HG02884 (cell line): ENCODE data around the gene ACKR2.
A peak's percentile ranks its signal among the peaks of the same experiment; 100 is the strongest.

Experiments
- ATAC-seq: cut with Tn5 transposase; IDR thresholded peaks from one replicate; pipeline ENCODE4 v1.9.1; 2021; ENCODE audit warnings: mild to moderate bottlenecking, moderate library complexity; ENCODE audit not compliant: unreplicated experiment

ACKR2 gene, protein sequence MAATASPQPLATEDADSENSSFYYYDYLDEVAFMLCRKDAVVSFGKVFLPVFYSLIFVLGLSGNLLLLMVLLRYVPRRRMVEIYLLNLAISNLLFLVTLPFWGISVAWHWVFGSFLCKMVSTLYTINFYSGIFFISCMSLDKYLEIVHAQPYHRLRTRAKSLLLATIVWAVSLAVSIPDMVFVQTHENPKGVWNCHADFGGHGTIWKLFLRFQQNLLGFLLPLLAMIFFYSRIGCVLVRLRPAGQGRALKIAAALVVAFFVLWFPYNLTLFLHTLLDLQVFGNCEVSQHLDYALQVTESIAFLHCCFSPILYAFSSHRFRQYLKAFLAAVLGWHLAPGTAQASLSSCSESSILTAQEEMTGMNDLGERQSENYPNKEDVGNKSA

DNA sequence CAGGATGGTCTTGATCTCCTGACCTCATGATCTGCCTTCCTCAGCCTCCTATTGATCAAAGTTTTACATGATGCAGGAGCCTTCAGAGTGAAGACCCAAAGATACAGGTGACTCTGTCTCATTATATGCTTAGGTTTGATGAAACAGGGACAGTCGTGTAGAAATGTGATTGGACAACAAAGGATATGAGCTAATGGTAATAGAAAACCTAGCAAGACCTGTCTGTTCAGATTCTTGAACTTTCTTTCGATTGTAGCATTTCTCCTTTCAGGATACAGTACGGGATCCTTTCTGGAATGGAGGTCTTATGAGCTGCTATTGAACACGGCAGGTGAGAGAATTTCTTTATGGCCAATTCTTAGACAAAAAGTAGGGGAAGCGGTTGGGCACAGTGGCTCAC, at the start of gene ACKR2:
ACKR2 (plus strand) TSS at position 244 of the 400 bp plus-strand sequence. CDS start 55,058 bp downstream, outside the sequence.
- ATAC-seq = no peak

DNA sequence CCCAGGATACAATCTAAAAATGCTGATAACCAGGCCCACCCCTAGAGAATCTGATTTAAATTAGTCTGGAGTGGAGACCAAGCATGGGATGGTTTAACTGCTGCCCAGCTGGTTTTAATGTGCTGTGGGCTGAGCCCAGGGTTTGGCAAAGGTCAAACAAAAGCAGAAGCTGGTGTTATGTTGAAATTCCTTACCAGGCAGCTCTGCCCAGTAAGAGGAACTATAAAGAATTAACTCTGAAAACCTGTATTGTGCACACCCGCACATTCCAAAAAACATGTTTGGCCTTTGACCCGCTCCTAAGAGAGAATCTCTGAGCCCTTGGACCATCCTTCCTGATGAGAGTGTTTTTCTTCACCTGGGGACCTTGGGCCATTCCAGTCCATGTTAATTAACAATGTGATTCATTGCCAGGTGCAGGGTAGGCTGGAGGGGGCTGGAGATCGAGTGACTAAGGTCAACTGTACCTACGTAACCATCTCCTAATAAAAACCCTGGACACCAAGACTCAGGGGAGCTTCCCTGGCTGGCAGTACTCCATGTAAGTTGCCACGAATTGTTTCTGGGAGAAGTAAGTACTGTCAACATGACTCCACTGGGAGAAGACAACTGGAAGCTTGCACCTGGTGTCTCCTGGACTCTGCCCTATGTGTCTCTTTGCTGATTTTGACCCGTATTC, 47.1 kb upstream of the ACKR2 start:
- ATAC-seq = no peak

DNA sequence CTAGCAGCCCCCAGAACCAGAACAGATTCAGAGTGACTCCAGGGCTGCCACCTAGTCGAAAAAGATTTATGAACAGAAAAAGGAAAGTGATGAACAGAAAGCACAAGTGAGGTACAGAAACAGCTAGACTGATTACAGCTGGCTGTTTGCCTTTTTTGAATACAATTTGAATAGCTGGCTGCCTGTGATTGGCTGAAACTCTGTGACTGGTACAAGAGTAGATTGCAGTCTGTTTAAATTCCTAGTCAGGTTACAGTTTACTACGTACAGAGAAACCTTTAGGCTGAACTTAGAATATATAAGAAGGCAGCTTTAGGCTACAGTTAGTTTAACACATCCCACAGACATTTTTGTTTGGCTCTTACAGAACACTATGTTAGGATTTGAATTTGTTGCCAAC, 46.2 kb upstream of the ACKR2 start:
- no peak for ATAC-seq

DNA sequence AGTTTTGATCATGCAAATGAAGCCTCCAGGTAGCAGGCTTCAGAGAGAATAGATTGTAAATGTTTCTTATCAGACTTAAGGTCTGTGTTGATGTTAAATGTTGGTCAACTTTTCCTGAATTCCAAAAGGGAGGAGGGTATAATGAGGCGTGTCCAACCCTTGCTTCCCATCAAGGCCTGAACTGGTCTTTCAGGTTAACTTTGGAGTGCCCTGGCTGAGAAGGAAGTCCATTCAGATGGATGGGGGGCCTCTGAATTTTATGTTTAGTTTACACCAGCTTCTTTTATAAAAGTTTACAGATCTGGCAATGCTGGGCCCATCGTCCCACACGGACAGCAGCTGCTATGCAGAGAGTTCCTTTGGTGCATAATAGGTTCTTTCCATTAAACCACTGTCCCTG, 45.1 kb upstream of the ACKR2 start:
- no peak for ATAC-seq

DNA sequence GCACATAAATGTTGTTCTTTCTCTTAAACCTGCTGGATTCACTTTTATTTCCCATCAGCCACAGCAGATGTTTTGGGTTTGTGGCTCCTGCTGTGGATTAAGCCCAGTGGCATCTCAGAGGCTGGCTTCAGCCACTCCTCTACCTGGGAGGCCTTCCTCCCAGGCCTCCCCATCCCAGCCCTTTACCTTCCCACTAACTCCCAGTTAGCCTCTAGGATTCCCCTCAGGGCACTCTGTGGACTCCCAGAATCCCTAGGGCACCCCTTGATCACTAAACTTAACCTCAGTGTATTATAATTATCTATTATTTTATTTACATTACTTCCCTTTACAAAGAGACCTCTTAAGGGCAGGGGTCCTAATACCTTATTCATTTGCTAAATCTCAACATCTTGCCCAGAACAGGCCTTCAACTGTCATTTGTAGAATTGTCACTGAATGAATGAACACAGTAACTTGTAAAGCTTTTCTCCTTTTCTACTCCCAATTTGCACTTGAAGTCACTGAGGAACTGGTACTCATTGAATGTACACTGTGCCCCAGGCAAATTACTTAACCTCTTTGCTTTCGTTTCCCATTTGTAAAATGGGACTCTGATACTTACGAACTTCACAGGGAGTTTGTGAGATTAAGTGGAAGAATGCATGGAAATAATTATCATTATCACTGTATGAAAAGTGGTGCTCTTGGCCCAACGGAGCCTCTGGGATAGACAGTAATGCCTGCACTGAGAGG, 44.5 kb upstream of the ACKR2 start:
- no peak for ATAC-seq

DNA sequence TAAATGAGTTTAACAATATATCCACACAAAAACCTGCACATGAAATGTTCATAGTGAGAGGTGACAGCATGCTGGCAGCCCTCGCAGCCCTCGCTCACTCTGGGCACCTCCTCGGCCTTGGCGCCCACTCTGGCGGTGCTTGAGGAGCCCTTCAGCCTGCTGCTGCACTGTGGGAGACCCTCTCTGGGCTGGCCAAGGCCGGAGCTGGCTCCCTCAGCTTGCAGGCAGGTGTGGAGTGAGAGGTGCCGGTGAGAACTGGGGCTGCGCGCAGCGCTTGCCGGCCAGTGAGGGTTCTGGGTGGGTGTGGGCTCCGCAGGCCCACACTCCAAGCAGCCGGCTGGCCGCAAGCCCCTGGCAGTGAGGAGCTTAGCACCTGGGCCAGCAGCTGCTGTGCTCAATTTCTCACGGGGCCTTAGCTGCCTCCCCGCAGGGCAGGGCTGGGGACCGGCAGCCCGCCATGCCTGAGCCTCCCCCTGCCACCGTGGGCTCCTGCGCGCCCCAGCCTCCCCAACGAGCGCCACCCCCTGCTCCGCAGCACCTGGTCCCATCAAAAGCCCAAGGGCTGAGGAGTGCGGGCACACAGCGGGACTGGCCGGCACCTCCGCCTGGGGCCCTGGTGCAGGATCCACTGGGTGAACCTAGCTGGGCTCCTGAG, 39.6 kb upstream of the ACKR2 start:
- ATAC-seq = no peak

DNA sequence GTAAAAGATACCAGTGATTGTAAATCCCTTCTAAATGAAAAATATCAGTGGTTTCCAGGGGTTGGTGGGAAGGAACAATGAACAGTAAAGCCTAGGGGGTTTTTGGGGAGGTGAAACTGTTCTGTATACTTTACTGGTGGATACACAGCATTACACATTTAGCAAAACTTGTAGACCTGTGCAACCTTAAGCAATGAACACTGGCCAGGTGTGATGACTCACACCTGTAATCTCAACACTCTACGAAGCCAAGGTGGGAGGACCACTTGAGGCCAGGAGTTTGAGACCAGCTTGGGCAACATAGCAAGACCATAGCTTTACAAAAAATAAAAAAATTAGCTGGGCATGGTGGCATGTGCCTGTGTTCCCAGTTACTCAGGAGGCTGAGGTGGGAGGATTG, 38.0 kb upstream of the ACKR2 start:
- no peak for ATAC-seq

DNA sequence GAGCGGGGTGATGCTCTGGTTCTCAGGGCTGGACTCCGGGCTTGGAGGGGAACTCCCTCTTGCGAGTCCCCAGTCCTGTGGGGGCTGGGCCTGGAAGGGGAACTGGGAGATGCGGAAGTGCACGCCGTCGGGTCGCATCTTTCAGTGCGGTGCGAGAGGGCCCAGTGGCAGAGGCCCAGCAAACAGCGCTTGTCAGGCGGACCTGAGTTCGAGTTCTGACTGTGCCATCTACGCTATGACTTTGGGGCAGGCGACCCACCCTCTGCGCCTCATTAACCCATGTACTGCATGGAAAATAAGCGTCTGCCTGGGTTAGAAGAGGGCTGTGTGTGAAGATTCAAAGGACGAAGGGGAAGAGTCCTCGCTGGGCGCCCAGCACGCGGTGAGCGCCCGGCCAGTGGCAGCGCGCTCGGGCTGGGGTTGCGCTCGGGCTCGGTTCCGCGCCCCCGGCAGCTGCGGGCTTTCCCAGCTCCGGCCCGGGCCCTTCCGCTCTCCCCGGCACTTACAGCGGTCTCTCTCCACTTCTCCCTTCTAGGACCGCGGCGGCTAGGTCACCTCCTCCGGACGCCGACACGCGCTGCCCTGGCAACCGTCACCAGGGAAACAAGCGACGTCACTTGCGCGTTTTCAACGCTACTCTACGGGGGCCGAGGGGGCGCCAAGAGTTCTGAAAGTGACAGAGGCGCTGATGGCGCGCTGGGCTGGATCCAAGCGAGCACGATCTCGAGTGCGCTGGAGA, 36.4 kb upstream of the ACKR2 start, which contains the start of gene CCDC13:
CCDC13 (minus strand) TSS at position 584 of the 739 bp plus-strand sequence. CDS start 14,908 bp downstream, outside the sequence.
- ATAC-seq = peak; percentile 98

DNA sequence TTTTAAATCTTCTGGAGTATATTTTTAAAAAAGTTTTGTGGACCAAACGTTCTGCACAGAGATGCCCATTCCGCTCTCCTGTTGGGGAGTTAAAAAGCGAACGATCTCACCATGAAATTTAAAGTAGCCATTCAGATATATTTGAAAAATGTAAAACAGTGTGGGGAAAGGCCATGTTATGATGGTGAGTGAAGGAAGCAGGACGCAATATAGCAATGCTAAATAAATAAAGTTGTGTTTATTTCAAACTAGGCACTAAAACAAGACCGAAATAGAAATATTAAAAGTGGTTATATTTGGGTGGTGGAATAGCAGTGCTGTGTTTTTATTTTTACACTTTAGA, 35.9 kb upstream of the ACKR2 start:
- ATAC-seq = peak; percentile 17

DNA sequence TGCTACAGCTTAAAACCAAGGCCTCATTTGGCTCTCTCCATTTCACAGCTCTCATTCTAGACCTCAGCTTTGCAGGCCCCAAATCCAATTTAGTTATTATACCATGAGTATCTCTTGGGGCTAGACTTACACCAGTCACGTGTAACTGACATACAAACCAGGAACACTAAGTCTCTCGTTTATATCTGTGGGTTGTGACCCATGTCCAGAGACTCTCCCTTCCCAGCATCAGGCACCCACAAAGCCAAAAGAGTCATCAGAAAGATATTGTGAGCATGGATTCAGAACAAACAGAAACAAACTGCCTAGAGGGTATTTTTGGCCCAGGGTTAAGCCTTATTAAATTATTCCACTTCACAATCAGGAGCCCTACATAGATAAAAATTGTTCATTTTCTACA, 30.6 kb upstream of the ACKR2 start:
- ATAC-seq = no peak

DNA sequence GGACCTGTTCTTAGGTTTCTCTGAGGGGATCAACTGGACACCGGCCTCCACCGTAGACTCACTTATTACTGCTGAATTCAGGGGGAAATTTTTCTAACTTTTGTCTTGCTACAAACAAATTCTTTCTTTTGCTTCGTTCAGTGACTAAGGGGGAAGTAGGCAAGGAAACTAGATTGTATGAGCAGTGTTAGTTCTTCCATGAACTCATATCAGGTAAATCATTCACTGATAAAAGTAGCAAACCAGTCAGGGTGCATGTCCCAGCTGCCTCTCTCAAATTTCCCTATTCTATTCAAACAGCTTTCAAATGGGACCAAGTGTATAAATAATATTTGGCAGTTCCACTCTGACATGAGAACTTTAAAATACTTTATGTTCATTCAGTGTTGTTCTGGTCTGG, 28.8 kb upstream of the ACKR2 start:
- ATAC-seq = no peak

DNA sequence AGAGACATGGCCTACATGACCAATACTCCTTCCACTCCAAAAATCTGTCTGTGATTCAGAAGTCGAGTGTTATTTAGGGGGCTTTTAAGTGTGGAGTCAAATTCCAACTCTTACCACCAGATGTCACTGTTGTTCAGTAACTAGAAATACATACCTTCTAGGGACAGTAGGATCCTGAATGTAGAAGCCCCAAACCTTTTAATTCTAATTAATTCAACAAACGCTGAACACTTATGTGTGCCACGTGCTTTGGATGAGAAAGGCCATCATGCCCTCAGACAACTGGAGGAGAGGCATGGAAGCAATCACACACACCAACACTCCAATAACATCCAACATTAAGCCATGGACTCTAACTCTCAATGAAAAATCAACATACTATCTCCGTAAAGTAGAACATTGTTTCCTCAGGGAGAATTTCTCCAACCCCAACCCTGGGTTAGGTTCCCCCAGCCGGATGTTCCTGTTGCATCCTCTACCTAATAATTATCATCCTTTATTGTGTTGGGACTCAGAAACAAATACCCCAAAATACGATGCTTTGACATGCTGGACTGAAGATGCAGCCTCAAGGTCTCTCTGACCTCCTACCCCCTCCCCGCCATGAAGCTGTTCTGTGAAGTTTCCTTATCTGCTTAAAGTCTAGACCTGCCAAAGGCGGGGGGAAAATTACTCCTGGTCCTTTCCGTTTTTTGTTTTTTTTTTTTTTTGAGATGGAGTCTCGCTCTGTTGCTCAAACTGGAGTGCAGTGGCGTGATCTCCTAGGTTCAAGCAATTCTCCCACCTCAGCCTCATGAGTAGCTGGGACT, 28.1 kb upstream of the ACKR2 start:
- no peak for ATAC-seq

DNA sequence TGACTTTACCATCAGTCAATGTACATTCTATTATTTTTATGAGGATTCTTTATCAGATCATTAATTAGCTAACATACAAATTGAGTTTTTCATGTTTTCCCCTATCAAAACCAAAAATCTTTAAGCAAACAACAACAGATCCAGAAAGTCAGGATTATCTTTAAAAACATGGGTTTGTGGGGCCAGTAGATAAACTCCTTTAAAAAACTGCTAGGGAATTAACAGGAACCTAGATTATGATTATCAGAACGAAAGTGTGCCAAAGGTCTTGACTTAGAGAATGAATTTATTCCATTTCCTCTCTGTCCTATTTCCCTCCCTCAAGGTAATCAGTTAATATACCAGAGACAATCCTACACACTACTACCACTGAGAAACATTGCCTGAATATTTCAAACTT, 23.0 kb upstream of the ACKR2 start:
- ATAC-seq = no peak

DNA sequence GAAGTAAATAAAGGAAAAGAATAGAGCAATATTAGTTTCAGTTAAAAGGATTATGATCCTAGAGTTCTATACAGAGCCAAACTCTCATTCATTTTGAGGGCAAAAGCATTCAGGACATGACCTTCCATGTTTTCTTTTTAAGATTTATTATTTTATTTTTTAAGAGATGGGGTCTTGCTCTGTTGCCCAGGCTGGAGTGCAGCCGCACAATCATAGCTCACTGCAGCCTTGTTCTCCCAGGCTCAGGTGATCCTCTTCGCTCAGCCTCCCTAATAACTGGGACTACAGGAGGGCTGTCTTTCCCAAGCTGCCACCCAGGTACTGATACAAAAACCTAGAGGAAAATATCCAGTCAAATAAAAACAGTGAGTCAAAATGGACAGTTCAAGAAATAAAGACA, 22.6 kb upstream of the ACKR2 start:
- no peak for ATAC-seq

DNA sequence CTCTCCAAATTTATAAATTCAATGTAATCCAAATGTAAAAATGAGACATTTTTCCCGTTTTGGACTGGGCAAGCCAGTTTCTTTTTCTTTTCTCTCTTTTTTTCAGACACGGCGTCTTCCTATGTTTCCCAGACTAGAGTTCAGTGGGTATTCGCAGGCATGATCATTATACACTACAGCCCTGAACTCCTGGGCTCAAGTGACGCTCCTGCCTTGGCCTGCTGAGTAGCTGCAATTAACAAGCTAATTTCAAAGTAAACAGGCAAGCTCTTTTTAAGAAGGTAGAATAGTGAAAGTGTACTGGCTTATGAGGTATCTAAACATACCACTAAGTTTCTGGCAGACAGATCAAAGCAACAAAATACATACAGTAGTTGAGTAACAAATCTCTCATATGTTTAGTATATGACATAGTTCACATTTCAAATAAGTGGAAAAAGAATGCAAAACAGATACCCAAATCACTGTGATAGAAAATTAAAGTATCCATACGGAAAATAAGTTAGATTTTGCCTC, 18.5 kb upstream of the ACKR2 start:
- ATAC-seq = no peak

DNA sequence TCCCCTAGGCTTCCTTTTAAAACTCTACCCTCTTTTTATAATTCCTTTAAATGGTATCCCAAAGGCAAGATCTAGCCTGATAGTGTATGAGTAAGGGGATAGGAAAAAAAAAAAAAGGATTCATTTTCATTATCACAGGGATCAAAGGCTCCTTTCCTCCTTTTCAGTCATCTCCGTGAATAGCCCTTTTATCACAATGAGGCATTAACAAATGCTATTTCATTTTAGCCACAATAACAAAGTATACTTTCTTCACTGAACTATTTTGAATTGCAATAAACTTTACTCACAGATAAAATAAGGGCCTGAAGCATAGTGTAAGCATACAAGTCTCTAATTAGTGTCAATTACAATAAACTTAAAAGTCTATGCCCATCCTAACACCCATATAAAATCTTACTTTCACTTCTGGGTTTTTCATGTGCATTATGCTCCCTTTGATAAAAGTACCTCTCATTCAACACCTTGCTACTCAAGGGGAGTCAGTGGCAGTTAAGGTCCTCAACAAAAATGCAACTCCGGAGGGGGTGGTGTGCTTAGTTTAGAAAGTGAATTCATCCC, 13.5 kb upstream of the ACKR2 start:
- no peak for ATAC-seq

DNA sequence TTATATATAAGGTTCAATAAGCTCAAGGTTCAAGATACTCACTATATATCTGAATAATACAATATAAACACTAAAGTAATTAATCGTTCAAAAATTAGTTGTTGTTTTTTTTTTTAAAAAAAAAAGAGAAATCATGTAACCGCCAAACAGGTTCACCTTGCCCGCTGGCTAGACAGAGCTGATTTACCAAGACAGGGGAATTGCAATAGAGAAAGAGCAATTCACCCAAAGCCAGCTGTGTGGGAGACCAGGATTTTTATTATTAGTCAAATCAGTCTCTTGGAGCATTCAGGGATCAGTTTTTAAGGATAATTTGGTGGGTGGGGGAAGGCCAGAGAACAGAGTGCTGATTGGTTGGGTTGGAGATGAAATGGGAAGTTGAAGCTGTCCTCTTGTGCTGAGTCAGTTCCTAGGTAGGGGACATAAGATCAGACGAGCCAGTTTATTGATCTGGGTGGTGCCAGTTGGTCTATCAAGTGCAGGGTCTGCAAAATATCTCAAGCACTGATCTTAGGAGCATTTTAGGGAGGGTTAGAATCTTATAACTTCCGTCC, 12.8 kb upstream of the ACKR2 start:
- ATAC-seq = no peak

DNA sequence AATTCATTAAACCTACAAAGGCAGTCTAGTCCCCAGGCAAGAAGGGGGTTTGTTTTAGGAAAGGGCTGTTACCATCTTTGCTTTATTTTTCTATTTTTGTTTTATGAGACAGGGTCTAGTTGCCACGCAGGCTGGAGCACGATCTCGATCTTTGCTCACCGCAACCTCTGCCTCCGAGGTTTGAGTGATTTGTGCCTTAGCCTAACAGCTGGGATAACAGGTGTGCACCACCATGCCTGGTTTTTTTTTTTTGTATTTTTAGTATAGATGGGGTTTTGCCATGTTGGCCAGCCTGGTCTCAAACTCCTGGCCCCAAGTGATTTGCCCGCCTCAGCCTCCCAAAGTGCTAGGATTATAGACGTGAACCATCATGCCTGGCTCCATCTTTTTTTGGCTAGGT, 9.9 kb upstream of the ACKR2 start:
- ATAC-seq = no peak

DNA sequence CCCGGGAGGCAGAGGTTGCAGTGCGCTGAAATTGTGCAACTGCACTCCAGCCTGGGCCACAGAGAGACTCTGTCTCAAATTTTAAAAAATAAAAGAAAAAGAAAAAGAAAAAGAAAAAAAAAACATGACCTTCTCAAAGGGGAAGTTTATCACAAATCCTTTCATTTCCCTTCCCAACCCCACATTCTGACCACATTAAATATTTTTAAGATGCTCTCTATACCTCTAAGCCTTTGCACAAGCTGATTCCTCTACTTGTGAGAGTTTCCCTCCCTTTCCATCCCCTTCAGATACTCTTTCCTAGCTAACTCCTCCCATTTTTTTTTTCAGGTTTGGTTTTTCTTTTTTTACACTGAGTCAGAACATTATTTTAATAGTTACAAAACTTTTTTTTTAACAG, 9.0 kb upstream of the ACKR2 start:
- no peak for ATAC-seq
